Measurements from ENCODE around the gene ZNF428. TPM values are rescaled to one million over a fixed set of nuclear protein-coding genes. Genes with fewer than 3 reads are reported as not detected.
A peak's percentile ranks its signal among the peaks of the same experiment; 100 is the strongest.

ZNF428 gene
- total RNA-seq, 1 experiment from 2014 or later: 39.6 TPM

DNA sequence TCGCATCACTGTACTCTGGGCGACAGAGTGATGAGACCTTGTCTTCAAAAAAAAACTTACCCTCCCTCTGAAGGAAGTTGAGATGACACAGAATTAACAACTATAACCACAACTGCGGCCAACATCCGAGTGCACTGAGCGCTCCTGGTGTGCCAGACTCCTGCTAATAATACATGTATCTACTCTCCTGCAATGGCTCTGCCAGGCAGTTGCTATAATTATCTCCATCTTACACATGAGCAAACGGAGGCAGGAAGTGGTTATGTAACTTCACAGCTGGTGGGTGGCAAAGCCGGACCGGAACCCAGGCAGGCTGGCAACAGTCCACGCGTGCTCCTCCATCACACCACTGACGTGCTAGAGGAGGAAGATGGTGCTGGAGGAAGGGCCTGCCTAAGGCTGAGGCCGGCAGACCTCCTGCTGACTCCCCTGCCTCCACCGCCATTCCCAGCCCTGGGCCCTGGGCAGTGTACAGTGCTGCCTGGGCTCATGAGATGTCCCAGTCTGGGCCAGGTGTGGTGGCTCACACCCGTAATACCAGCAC, 56.7 kb downstream of the ZNF428 start:
- Histone ChIP-seq H3K4me2 (ENCODE audit: low read length) (peak overlapping the region; percentile 53), H3K4me1 (ENCODE audit: control insufficient read depth in 1 of 2, insufficient read depth in 2 of 2, low read length in 2 of 2) (peaks cover 0 to 24% of the 10 kb centered on the region in 2 experiments; a peak in 2 of 4 replicates), H3K9me2 (ENCODE audit: insufficient read depth) (no peaks in the 10 kb centered on the region), H4K20me1 (ENCODE audit: insufficient read depth) (no peaks in the 10 kb centered on the region), H3K4me3 (replicated peaks in 1 of 2; ENCODE audit: low read depth in 1 of 2, low read length in 2 of 2) (no peak overlapping the region), H3K79me2 (ENCODE audit: insufficient read depth, low read length) (no peaks in the 10 kb centered on the region), H2AFZ (ENCODE audit: low read depth, low read length, poor library complexity, severe bottlenecking) (no peak overlapping the region), H3K9ac (ENCODE audit: low read length) (peak overlapping the region; percentile 17; the same call in 1 of the 2 replicates), H3K36me3 (ENCODE audit: control insufficient read depth in 1 of 2, insufficient read depth in 2 of 2, low read length in 2 of 2) (no peaks in the 10 kb centered on the region; a peak in 2 of 4 replicates), H3K9me3 (ENCODE audit: control insufficient read depth in 1 of 2, insufficient read depth in 1 of 2, low read depth in 1 of 2, low read length in 2 of 2) (no peaks in the 10 kb centered on the region), H3K27ac (ENCODE audit: low read depth, low read length) (no peak overlapping the region), H3K27me3 (ENCODE audit: insufficient read depth, low read length) (no peaks in the 10 kb centered on the region)
- intact Hi-C loops (cut with micrococcal nuclease): no loop called here
- CTCF ChIA-PET: no interaction called here
- TF ChIP-seq FOSL1 (IDR thresholded peaks at IDR 0.05; ENCODE audit: low read depth): no peak
- no peak for TF ChIP-seq POLR2AphosphoS5 (IDR thresholded peaks at IDR 0.05; ENCODE audit: low read depth, low read length)
- TF ChIP-seq, protein P1, sequence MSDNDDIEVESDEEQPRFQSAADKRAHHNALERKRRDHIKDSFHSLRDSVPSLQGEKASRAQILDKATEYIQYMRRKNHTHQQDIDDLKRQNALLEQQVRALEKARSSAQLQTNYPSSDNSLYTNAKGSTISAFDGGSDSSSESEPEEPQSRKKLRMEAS (IDR thresholded peaks at IDR 0.05): no peak
- TF ChIP-seq CEBPB (IDR thresholded peaks at IDR 0.05; ENCODE audit: low read depth): no peak
- TF ChIP-seq ELF1 (IDR thresholded peaks at IDR 0.05; ENCODE audit: borderline replicate concordance, low read depth): no peak
- TF ChIP-seq ZNF274 (IDR thresholded peaks at IDR 0.05; ENCODE audit: low read depth, low read length): no peak
- TF ChIP-seq, protein P2, sequence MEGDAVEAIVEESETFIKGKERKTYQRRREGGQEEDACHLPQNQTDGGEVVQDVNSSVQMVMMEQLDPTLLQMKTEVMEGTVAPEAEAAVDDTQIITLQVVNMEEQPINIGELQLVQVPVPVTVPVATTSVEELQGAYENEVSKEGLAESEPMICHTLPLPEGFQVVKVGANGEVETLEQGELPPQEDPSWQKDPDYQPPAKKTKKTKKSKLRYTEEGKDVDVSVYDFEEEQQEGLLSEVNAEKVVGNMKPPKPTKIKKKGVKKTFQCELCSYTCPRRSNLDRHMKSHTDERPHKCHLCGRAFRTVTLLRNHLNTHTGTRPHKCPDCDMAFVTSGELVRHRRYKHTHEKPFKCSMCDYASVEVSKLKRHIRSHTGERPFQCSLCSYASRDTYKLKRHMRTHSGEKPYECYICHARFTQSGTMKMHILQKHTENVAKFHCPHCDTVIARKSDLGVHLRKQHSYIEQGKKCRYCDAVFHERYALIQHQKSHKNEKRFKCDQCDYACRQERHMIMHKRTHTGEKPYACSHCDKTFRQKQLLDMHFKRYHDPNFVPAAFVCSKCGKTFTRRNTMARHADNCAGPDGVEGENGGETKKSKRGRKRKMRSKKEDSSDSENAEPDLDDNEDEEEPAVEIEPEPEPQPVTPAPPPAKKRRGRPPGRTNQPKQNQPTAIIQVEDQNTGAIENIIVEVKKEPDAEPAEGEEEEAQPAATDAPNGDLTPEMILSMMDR (IDR thresholded peaks at IDR 0.05 in 2 of 3, conservative IDR thresholded peaks at IDR 0.05 in 1 of 3; ENCODE audit: borderline replicate concordance in 1 of 3, insufficient read depth in 1 of 3, low read depth in 2 of 3, low read length in 2 of 3): no peak
- TF ChIP-seq EGR1 (IDR thresholded peaks at IDR 0.05; ENCODE audit: low read depth): no peak
- TF ChIP-seq EZH2 (IDR thresholded peaks at IDR 0.05): no peak
- no peak for TF ChIP-seq CBX3 (IDR thresholded peaks at IDR 0.05; ENCODE audit: low read depth)
- TF ChIP-seq, protein P3, sequence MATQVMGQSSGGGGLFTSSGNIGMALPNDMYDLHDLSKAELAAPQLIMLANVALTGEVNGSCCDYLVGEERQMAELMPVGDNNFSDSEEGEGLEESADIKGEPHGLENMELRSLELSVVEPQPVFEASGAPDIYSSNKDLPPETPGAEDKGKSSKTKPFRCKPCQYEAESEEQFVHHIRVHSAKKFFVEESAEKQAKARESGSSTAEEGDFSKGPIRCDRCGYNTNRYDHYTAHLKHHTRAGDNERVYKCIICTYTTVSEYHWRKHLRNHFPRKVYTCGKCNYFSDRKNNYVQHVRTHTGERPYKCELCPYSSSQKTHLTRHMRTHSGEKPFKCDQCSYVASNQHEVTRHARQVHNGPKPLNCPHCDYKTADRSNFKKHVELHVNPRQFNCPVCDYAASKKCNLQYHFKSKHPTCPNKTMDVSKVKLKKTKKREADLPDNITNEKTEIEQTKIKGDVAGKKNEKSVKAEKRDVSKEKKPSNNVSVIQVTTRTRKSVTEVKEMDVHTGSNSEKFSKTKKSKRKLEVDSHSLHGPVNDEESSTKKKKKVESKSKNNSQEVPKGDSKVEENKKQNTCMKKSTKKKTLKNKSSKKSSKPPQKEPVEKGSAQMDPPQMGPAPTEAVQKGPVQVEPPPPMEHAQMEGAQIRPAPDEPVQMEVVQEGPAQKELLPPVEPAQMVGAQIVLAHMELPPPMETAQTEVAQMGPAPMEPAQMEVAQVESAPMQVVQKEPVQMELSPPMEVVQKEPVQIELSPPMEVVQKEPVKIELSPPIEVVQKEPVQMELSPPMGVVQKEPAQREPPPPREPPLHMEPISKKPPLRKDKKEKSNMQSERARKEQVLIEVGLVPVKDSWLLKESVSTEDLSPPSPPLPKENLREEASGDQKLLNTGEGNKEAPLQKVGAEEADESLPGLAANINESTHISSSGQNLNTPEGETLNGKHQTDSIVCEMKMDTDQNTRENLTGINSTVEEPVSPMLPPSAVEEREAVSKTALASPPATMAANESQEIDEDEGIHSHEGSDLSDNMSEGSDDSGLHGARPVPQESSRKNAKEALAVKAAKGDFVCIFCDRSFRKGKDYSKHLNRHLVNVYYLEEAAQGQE (IDR thresholded peaks at IDR 0.05; ENCODE audit: low read depth): no peak
- no TSS peak for BruUV-seq (replicated peaks)
- POLR2A ChIA-PET: no interaction called here
- DNase-seq (ENCODE audit: low read depth, low spot score) (no peak), ATAC-seq (peak; percentile 41)
- RAD21 ChIA-PET (ENCODE audit: low non-redundant PET in 1 of 2, low total read pairs in 2 of 2, uncharacterized antibody in 2 of 2, unreplicated experiment in 2 of 2): no interaction called here

Measured in HCT116 (cell line).